Measurements from ENCODE around the gene TENT5A.
"Not testable (repeated sequence)": the region's sequence is repeated elsewhere in the genome, so short reads cannot be mapped to it uniquely, and the experiment has no call there.

Gene TENT5A

GRCh38 chr6:81788748-81789147, 36.3 kb upstream of the TENT5A start:
- no peak overlapping the region for H3K4me3 ChIP-seq (ENCODE audit: low read length)
- no peak overlapping the region for H3K9ac ChIP-seq (ENCODE audit: low read length)
- H3K9me3 ChIP-seq (ENCODE audit: control insufficient read depth, low read length): no peaks in the 10 kb centered on the region
- no peaks in the 10 kb centered on the region for H3K27me3 ChIP-seq (replicated peaks; ENCODE audit: control insufficient read depth, insufficient read depth, low read length)
- H3K4me1 ChIP-seq (ENCODE audit: control insufficient read depth, insufficient read depth, low read length): peaks cover 16% of the 10 kb centered on the region
- no peaks in the 10 kb centered on the region for H3K36me3 ChIP-seq (ENCODE audit: control insufficient read depth, insufficient read depth, low read length, severe bottlenecking)
- no peak for DNase-seq (ENCODE audit: low read depth)

GRCh38 chr6:81787313-81788068, 35.0 kb upstream of the TENT5A start:
- peak overlapping the region; percentile 29 for H3K4me3 ChIP-seq (ENCODE audit: low read length)
- H3K9me3 ChIP-seq (ENCODE audit: control insufficient read depth, low read length): no peaks in the 10 kb centered on the region
- no peaks in the 10 kb centered on the region for H3K36me3 ChIP-seq (ENCODE audit: control insufficient read depth, insufficient read depth, low read length, severe bottlenecking)
- H3K9ac ChIP-seq (ENCODE audit: low read length): no peak overlapping the region
- DNase-seq (ENCODE audit: low read depth): peak; percentile 47
- H3K4me1 ChIP-seq (ENCODE audit: control insufficient read depth, insufficient read depth, low read length): peaks cover 11% of the 10 kb centered on the region
- H3K27me3 ChIP-seq (replicated peaks; ENCODE audit: control insufficient read depth, insufficient read depth, low read length): no peaks in the 10 kb centered on the region

DNA sequence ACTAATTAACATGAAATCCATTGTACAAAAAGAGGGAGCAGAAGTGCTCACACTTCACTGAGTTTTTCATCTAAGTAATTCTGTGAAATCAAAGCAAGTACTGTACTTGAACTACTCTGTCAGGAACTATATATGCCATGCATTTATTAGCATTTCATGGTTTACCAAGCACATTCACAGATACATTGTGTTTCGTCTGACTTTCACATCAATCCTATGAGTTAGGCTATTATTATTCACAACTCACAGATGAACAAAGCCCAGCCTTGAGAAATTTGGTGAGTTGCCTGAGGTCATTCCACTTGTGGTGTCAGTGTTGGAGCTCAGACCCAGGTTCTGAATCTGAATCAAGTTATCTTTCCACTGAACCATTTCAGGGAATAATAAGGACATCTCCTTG, 33.7 kb upstream of the TENT5A start:
- H3K36me3 ChIP-seq (ENCODE audit: control insufficient read depth, insufficient read depth, low read length, severe bottlenecking): no peaks in the 10 kb centered on the region
- no peak overlapping the region for H3K9ac ChIP-seq (ENCODE audit: low read length)
- DNase-seq (ENCODE audit: low read depth): no peak
- H3K9me3 ChIP-seq (ENCODE audit: control insufficient read depth, low read length): no peaks in the 10 kb centered on the region
- no peak overlapping the region for H3K4me3 ChIP-seq (ENCODE audit: low read length)
- peaks cover 11% of the 10 kb centered on the region for H3K4me1 ChIP-seq (ENCODE audit: control insufficient read depth, insufficient read depth, low read length)
- no peaks in the 10 kb centered on the region for H3K27me3 ChIP-seq (replicated peaks; ENCODE audit: control insufficient read depth, insufficient read depth, low read length)

DNA sequence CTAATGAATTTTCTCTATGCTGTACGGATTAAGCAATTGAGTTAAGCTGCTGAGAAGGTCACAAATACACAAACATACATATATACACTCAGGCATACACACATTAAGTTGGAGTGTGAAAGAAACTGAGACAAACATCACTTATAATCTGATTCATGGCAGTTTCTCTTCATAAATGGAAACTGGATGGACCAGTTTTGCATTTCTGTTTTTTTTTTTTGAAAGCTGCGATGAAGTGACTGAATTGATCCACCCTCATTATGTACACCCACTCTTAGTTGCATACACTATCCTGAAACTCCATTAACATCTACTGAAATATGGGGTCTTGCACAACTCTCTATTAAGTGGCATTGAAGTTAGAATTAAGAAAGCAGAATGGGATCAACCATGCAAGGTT, 32.9 kb upstream of the TENT5A start:
- Histone ChIP-seq H3K27me3 (replicated peaks; ENCODE audit: control insufficient read depth, insufficient read depth, low read length) (no peaks in the 10 kb centered on the region), H3K4me1 (ENCODE audit: control insufficient read depth, insufficient read depth, low read length) (peaks cover 11% of the 10 kb centered on the region), H3K9ac (ENCODE audit: low read length) (no peak overlapping the region), H3K36me3 (ENCODE audit: control insufficient read depth, insufficient read depth, low read length, severe bottlenecking) (no peaks in the 10 kb centered on the region), H3K9me3 (ENCODE audit: control insufficient read depth, low read length) (no peaks in the 10 kb centered on the region), H3K4me3 (ENCODE audit: low read length) (no peak overlapping the region)
- no peak for DNase-seq (ENCODE audit: low read depth)

- DNase-seq (ENCODE audit: low read depth): no peak
- H3K27me3 ChIP-seq (replicated peaks; ENCODE audit: control insufficient read depth, insufficient read depth, low read length): no peaks in the 10 kb centered on the region
- no peak overlapping the region for H3K9ac ChIP-seq (ENCODE audit: low read length)
- no peaks in the 10 kb centered on the region for H3K9me3 ChIP-seq (ENCODE audit: control insufficient read depth, low read length)
- peaks cover 11% of the 10 kb centered on the region for H3K4me1 ChIP-seq (ENCODE audit: control insufficient read depth, insufficient read depth, low read length)
- H3K4me3 ChIP-seq (ENCODE audit: low read length): no peak overlapping the region
- H3K36me3 ChIP-seq (ENCODE audit: control insufficient read depth, insufficient read depth, low read length, severe bottlenecking): no peaks in the 10 kb centered on the region
Measured at GRCh38 chr6:81783893-81784292, 31.4 kb upstream of the TENT5A start.

- no peaks in the 10 kb centered on the region for H3K36me3 ChIP-seq (ENCODE audit: control insufficient read depth, insufficient read depth, low read length, severe bottlenecking)
- no peaks in the 10 kb centered on the region for H3K9me3 ChIP-seq (ENCODE audit: control insufficient read depth, low read length)
- H3K4me1 ChIP-seq (ENCODE audit: control insufficient read depth, insufficient read depth, low read length): no peaks in the 10 kb centered on the region
- no peak for DNase-seq (ENCODE audit: low read depth)
- H3K4me3 ChIP-seq (ENCODE audit: low read length): no peak overlapping the region
- H3K9ac ChIP-seq (ENCODE audit: low read length): no peak overlapping the region
- no peaks in the 10 kb centered on the region for H3K27me3 ChIP-seq (replicated peaks; ENCODE audit: control insufficient read depth, insufficient read depth, low read length)
Measured at GRCh38 chr6:81781624-81782023, 29.1 kb upstream of the TENT5A start.

- Histone ChIP-seq H3K4me3 (ENCODE audit: low read length) (no peak overlapping the region), H3K36me3 (ENCODE audit: control insufficient read depth, insufficient read depth, low read length, severe bottlenecking) (no peaks in the 10 kb centered on the region), H3K9ac (ENCODE audit: low read length) (no peak overlapping the region), H3K9me3 (ENCODE audit: control insufficient read depth, low read length) (no peaks in the 10 kb centered on the region), H3K4me1 (ENCODE audit: control insufficient read depth, insufficient read depth, low read length) (no peaks in the 10 kb centered on the region), H3K27me3 (replicated peaks; ENCODE audit: control insufficient read depth, insufficient read depth, low read length) (no peaks in the 10 kb centered on the region)
- no peak for DNase-seq (ENCODE audit: low read depth)
Measured at GRCh38 chr6:81777586-81778268, 25.2 kb upstream of the TENT5A start.

DNA sequence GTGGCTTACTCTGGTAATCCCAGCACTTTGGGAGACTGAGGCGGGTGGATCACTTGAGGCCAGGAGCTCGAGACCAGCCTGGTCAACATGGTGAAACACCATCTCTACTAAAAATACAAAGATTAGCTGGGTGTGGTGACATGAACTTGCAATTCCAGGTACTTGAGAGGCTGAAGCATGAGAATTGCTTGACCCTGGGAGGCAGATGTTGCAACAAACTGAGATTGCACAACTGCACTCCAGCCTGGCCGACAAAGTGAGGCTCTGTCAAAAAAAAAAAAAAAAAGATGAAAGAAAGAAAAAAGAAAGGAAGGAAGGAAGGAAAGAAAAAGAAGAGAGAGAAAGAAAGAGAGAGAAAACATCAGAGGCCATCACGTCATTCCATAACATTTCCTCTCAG, 23.7 kb upstream of the TENT5A start:
- not testable (repeated sequence) for H3K36me3 ChIP-seq (ENCODE audit: control insufficient read depth, insufficient read depth, low read length, severe bottlenecking); H3K4me3 ChIP-seq (ENCODE audit: low read length); H3K9me3 ChIP-seq (ENCODE audit: control insufficient read depth, low read length); H3K9ac ChIP-seq (ENCODE audit: low read length); H3K4me1 ChIP-seq (ENCODE audit: control insufficient read depth, insufficient read depth, low read length); DNase-seq (ENCODE audit: low read depth); H3K27me3 ChIP-seq (replicated peaks; ENCODE audit: control insufficient read depth, insufficient read depth, low read length)

DNA sequence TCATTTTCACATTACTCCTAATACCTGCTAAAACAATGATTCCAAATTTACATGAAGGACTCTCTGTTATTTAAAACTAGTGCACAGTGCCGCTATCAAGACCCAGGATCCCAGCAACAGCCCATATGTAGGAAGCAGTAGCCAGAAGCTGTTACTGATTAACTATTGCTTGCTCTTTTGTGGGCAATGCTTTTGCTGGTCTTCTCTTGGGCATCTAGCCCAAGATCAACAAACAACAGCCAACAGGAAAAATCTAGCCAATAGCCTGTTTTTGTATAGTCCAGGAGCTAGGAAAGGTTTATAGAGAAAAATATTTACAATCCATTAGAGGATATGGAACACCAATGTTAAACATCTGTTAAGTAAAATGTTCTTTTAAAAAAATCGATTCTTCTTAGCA, 22.1 kb upstream of the TENT5A start:
- no peak for DNase-seq (ENCODE audit: low read depth)
- Histone ChIP-seq H3K27me3 (replicated peaks; ENCODE audit: control insufficient read depth, insufficient read depth, low read length) (no peaks in the 10 kb centered on the region), H3K4me1 (ENCODE audit: control insufficient read depth, insufficient read depth, low read length) (no peaks in the 10 kb centered on the region), H3K9me3 (ENCODE audit: control insufficient read depth, low read length) (no peaks in the 10 kb centered on the region), H3K36me3 (ENCODE audit: control insufficient read depth, insufficient read depth, low read length, severe bottlenecking) (no peaks in the 10 kb centered on the region), H3K9ac (ENCODE audit: low read length) (no peak overlapping the region), H3K4me3 (ENCODE audit: low read length) (no peak overlapping the region)

- Histone ChIP-seq H3K36me3 (ENCODE audit: control insufficient read depth, insufficient read depth, low read length, severe bottlenecking) (no peaks in the 10 kb centered on the region), H3K27me3 (replicated peaks; ENCODE audit: control insufficient read depth, insufficient read depth, low read length) (no peaks in the 10 kb centered on the region), H3K9me3 (ENCODE audit: control insufficient read depth, low read length) (no peaks in the 10 kb centered on the region), H3K4me3 (ENCODE audit: low read length) (no peak overlapping the region), H3K4me1 (ENCODE audit: control insufficient read depth, insufficient read depth, low read length) (no peaks in the 10 kb centered on the region), H3K9ac (ENCODE audit: low read length) (no peak overlapping the region)
- DNase-seq (ENCODE audit: low read depth): no peak
Measured at GRCh38 chr6:81773887-81774286, 21.4 kb upstream of the TENT5A start.

DNA sequence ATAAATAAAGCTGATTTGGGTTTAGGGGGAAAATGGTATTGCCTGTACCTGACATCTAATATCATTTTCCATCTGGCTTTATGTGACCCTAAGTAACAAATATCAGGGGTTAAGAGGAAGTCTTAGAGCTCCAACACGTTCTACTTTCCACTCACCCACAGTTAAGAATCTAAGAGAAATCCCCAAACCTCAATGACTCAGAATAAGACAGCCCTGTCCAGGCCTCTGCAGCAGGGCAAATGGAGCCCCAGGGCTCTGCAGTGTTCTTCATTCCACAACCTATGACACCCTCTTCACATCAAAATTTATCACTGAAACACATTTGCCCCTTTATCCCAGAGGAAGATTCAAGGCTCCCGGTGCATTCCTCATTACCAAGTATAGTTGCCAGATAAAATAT, 20.3 kb upstream of the TENT5A start:
- Histone ChIP-seq H3K9me3 (ENCODE audit: control insufficient read depth, low read length) (no peaks in the 10 kb centered on the region), H3K36me3 (ENCODE audit: control insufficient read depth, insufficient read depth, low read length, severe bottlenecking) (no peaks in the 10 kb centered on the region), H3K4me1 (ENCODE audit: control insufficient read depth, insufficient read depth, low read length) (peaks cover 5% of the 10 kb centered on the region), H3K9ac (ENCODE audit: low read length) (no peak overlapping the region), H3K4me3 (ENCODE audit: low read length) (no peak overlapping the region), H3K27me3 (replicated peaks; ENCODE audit: control insufficient read depth, insufficient read depth, low read length) (no peaks in the 10 kb centered on the region)
- DNase-seq (ENCODE audit: low read depth): peak; percentile 79

Data from adipocyte (in vitro differentiated cells).